Heart left ventricle (tissue), 16 donors: ENCODE results near the gene RAB3GAP2. TPM values are rescaled to one million over a fixed set of nuclear protein-coding genes. Genes with fewer than 3 reads are reported as not detected.

Source experiments
- ATAC-seq, 4 donors: fragments of 200-7000 bp; cut with Tn5 transposase; one replicate each; pipeline ENCODE4 v1.9.1; 2020 to 2022; ENCODE audit warnings: moderate library complexity in 4 of 4, mild to moderate bottlenecking in 3 of 4, moderate number of reproducible peaks in 1 of 4
- DNase-seq, 5 donors: peaks; one replicate each; pipeline ENCODE4 v3.0.0-alpha.2; 2020
- H3K27ac ChIP-seq, 12 donors: fragments of 200-600 bp; sonication (generic) in 4 of 12; one replicate each; pipeline versions ENCODE4 v1.5.0 to v1.8.0; 2016 to 2022; ENCODE audit warnings: mild to moderate bottlenecking in 2 of 12
- H3K27me3 ChIP-seq, 9 donors: fragments of 200-600 bp; sonication (generic) in 2 of 9; one replicate each; pipeline versions ENCODE4 v1.5.1 to v1.8.0; 2016 to 2022; ENCODE audit warnings: mild to moderate bottlenecking in 3 of 9
- H3K36me3 ChIP-seq, 9 donors: fragments of 200-600 bp; sonication (generic) in 2 of 9; one replicate each; pipeline versions ENCODE4 v1.5.0 to v1.8.0; 2018 to 2022; ENCODE audit warnings: mild to moderate bottlenecking in 2 of 9
- H3K4me1 ChIP-seq, 12 donors: fragments of 200-600 bp; sonication (generic) in 4 of 12; one replicate each; pipeline versions ENCODE4 v1.5.0 to v1.8.0; 2016 to 2022; ENCODE audit warnings: mild to moderate bottlenecking in 3 of 12
- H3K4me3 ChIP-seq, 12 donors: fragments of 200-600 bp; sonication (generic) in 4 of 12; one replicate each; pipeline versions ENCODE4 v1.5.0 to v1.8.0; 2017 to 2022; ENCODE audit warnings: mild to moderate bottlenecking in 9 of 12, moderate library complexity in 4 of 12
- H3K9me3 ChIP-seq, 12 donors: fragments of 200-600 bp; sonication (generic) in 4 of 12; one replicate each; pipeline versions ENCODE4 v1.5.0 to v1.8.0; 2016 to 2022; ENCODE audit warnings: mild to moderate bottlenecking in 1 of 12
- CTCF ChIP-seq, 12 donors: fragments of 200-600 bp; sonication (generic) in 4 of 12; IDR thresholded peaks; one replicate each; pipeline versions ENCODE4 v1.5.0 to v1.8.0; 2018 to 2022; ENCODE audit warnings: antibody characterized with exemption in 12 of 12, mild to moderate bottlenecking in 5 of 12
- POLR2A ChIP-seq, 2 donors: fragments of 450-650 bp; IDR thresholded peaks; one replicate each; pipeline ENCODE4 v1.6.1; 2017; ENCODE audit warnings: antibody characterized with exemption in 2 of 2, mild to moderate bottlenecking in 2 of 2, moderate library complexity in 2 of 2
- WGBS, 4 donors: extraction: QIAGEN DNeasy Blood & Tissue Kit in 2 of 4; methylation state at CpG; one replicate each; pipeline versions ENCODE4 v1.1.5 to v1.1.7; 2013 to 2018; 5-methylcytosine and 5-hydroxymethylcytosine counted together
- intact Hi-C, 10 donors: fragments of 100-400 bp; cut with DNase I; formaldehyde crosslinking; loops; one replicate each; pipeline versions ENCODE4 v1.11.1 to v1.14.2; 2022
- polyA plus RNA-seq, 2 donors: library from polyadenylated mRNA; stranded (reverse); fragments of 200-250 nt; gene quantifications; one replicate each; pipeline ENCODE4 v1.2.3, GENCODE V29; 2013
- total RNA-seq, 9 donors: library from RNA; depleted of rRNA in 2 of 9; stranded (reverse); fragments of >200 nt in 2 of 9; fragmentation: NEBNext Ultra II Directional in 3 of 9; extraction: Animal tissue kit (Norgen Biotek cat#: 25700) in 3 of 9; gene quantifications; one replicate each; pipeline versions ENCODE4 v1.1.0 to v1.2.4, GENCODE V29; 2016 to 2023
- donor health status: ischemic (EF 13 %, LVEDD 7.1; RV severe dilation, severe dysfunction).
- donor health status: healthy with polysubstance abuse.
- donor health status: DM: no; HTN: yes; CAD: no.
- donor health status: DM: no; HTN: no; CAD: no.
- donor health status: ischemic (EF 25% LVEDD 6.9; RV normal size, moderate dysfunction).
- donor health status: ischemic (EF 25% LVEDD 5.7; RV mildly dilated, moderate dysfunction).
- donor health status: healthy.
- donor health status: DM: yes; HTN: yes; CAD: no.
- donor health status: ischemic (EF 35%, LVEDD 5.7; RV mildly dilated, moderate dysfunction).
- donor health status: nonischemic (EF 11% LVEDD 7.7; RV severe dilation, severe dysfunction).
- donor health status: DM: yes; HTN: yes; CAD: no.
- donor health status: PGD.
- donor health status: ischemic (EF 29% LVEDD 5.4; RV normal size, mild dysfunction).
- donor health status: nonischemic (EF 23%, LVEDD 6.1; RV moderate dilation, normal function).

RAB3GAP2 gene
- total and polyA plus RNA-seq, 11 donors, result 6.5 to 39.3 (median 24.7) TPM

DNA sequence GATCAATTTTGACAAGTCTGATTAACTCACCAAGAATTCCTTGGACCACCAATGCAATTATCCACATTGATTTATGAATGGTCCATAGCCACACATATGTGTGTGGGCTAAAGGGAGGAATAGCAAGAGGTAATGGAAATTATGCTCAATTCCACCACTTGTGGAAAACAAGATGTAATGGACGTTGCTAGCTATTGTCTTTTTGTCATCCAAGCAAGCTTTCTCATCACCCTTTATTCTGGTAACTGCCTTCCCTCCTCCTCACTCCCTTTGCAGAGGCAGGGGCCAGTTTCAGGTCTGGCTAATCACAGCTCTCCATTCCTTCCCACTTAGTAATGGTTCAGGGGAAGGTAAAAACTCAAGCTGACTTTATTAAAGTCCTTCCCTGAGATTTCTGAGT lies 24.7 kb upstream of the RAB3GAP2 start:
- no peaks in the 10 kb centered on the region for H3K9me3 ChIP-seq

GRCh38 chr1:220294846-220295301 lies 22.6 kb upstream of the RAB3GAP2 start:
- ATAC-seq (no peak), DNase-seq (no peak)
- no peak overlapping the region for H3K27ac ChIP-seq
- 89 to 96% (median 93%) methylated on average over 4 of the region's 4 CpGs for WGBS, 4 donors
- TF ChIP-seq POLR2A (IDR thresholded peaks at IDR 0.05), result no peak
- no peak for TF ChIP-seq CTCF (IDR thresholded peaks at IDR 0.05)
- H3K4me3 ChIP-seq, result no peak overlapping the region
- intact Hi-C loops, result loop anchor here in 9 of 10 donors (5.0 to 10.0 kb wide), 9 partner anchors 190 to 500 kb away; partner anchors contain the start of gene MARK1 (in 5 of the 9)
- no peaks in the 10 kb centered on the region for H3K9me3 ChIP-seq
- H3K4me1 ChIP-seq, result peaks cover 0 to 3% (median 0%) of the 10 kb centered on the region in 12 donors
- H3K27me3 ChIP-seq, result peaks cover 0 to 10% (median 0%) of the 10 kb centered on the region in 9 donors
- H3K36me3 ChIP-seq, result no peaks in the 10 kb centered on the region

More for the DNA sequence above, 24.7 kb upstream of the RAB3GAP2 start:
- Histone ChIP-seq H3K36me3 (no peaks in the 10 kb centered on the region), H3K4me3 (no peak overlapping the region), H3K27me3 (peaks cover 0 to 10% (median 0%) of the 10 kb centered on the region in 9 donors), H3K4me1 (peaks cover 0 to 21% (median 9%) of the 10 kb centered on the region in 12 donors), H3K27ac (no peak overlapping the region)
- 83 to 96% (median 91%) methylated on average over 1 of the region's 1 CpG for WGBS, 4 donors
- intact Hi-C loops, result loop anchor here in 9 of 10 donors (2.0 to 10.0 kb wide), 10 partner anchors 188 to 498 kb away; partner anchors contain the start of gene MARK1 (in 5 of the 9)
- DNase-seq (no peak), ATAC-seq (no peak)
- TF ChIP-seq CTCF (IDR thresholded peaks at IDR 0.05) (no peak), POLR2A (IDR thresholded peaks at IDR 0.05) (no peak)

DNA sequence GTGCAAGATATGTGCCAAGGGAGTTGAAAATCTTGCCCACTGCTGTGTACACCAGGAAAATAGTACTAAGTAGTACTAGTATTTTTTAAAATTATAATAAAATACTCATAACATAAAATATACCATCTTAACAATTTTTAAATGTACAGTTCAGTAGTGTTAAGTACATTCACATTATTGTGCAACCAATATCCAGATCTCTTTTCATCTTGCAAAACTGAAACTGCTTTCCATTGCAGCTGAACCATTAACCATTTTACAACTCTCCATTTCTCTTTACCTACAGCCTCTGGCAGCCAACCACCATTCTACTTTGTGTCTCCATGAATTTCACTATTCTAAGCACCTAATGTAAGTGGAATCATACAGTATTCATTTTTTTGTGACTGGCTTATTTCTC lies 19.3 kb upstream of the RAB3GAP2 start:
- TF ChIP-seq CTCF (IDR thresholded peaks at IDR 0.05) (no peak), POLR2A (IDR thresholded peaks at IDR 0.05) (no peak)
- Histone ChIP-seq H3K36me3 (no peaks in the 10 kb centered on the region), H3K9me3 (no peaks in the 10 kb centered on the region), H3K4me1 (no peaks in the 10 kb centered on the region), H3K4me3 (no peak overlapping the region), H3K27ac (no peak overlapping the region), H3K27me3 (peaks cover 0 to 10% (median 0%) of the 10 kb centered on the region in 9 donors)
- DNase-seq (no peak), ATAC-seq (no peak)
- intact Hi-C loops, result loop anchor here in 7 of 10 donors (10.0 kb wide), 6 partner anchors 193 to 503 kb away; partner anchors contain the start of gene MARK1 (in 4 of the 7)

DNA sequence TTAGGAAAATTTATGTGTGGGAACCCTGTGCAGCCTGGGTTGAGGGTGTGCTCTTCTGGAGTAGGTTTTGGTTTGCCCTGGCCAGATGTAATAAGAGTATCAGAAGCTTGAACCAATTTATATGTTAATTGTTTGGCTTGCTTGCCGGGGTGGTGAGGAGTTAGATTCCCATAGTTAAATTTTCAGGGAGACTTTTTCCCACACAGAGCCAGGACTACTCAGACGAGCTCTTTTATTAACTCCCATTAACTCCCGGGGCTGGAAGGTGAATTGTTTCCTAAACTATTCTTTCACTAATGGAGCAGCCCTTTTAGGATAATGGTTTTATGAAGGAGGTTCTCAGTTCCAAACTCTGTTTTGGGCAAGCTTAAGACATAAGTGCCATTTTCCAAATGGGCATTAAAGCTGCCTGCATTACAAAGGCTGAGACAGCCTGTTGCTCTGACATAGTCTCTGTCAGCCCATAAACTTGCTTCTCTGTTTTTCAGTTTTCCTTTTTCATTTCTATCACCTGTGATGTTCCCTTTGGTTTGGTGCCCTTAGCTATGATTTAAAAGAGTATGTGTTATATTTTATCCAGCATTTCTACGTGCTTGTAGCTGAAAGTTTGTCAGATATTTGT lies 18.0 kb upstream of the RAB3GAP2 start:
- Histone ChIP-seq H3K4me3 (no peak overlapping the region), H3K9me3 (no peaks in the 10 kb centered on the region), H3K27ac (no peak overlapping the region), H3K36me3 (no peaks in the 10 kb centered on the region), H3K27me3 (peaks cover 0 to 10% (median 0%) of the 10 kb centered on the region in 9 donors), H3K4me1 (no peaks in the 10 kb centered on the region)
- TF ChIP-seq CTCF (IDR thresholded peaks at IDR 0.05) (no peak), POLR2A (IDR thresholded peaks at IDR 0.05) (no peak)
- intact Hi-C loops, result loop anchor here in 7 of 10 donors (10.0 kb wide), 6 partner anchors 195 to 505 kb away; partner anchors contain the start of gene MARK1 (in 4 of the 7)
- 55 to 64% (median 61%) methylated on average over 4 of the region's 4 CpGs for WGBS, 4 donors
- ATAC-seq (no peak), DNase-seq (no peak)
